ENCODE results near the gene HOXD12. TPM values are rescaled to one million over a fixed set of nuclear protein-coding genes. Genes with fewer than 3 reads are reported as not detected.

HOXD12 gene
- total RNA-seq, 1 donor from 2014 or later = not detected

DNA sequence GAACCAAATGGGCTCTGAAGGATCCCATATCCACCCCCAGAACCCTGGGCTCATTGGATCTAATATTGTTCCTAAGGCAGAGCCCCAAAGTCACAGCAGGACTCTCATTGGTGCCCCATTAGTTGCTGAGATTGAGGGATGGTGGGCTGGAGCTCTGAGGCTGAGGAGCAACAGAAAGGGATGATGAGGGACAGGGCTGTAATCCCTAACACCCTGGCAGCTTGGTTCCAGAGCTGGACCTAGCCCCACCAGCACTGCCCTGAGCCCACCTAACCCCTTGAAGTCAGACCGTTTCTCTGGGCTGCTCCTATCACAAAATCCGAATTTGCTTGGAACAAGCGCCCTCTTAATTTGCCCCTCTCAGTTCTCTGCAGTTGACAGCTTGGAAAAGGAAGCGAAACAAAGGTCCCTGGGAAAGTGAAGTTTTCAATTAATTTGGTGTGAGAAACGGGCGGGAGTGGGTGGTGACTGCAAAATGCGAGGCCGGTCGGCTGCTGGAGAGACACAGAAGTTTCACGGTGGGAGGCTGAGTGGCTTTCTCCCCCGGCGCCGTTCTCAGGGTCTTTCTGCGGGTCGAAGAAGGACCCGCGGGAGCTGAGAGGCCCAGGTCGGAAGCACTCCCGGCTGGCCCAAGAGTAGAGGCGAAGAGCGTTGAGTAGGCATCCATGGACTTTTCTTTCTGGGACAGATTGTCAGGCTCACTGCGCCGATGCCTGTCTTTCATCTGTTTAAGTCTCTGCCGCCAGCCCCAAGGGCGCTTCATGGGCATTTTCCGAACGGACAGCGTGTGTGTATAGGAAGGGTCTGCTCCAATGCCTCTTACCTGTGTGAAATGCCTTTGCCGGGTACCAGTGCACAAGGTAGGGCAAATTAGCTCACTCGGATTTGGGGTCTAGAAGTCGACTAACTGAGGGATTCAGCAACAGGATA lies 8.0 kb upstream of the HOXD12 start:
- DNase-seq (ENCODE audit: low read depth) = no peak
- FAIRE-seq = no peak
- Histone ChIP-seq H3K27me3 (ENCODE audit: control insufficient read depth, insufficient read depth, low read length) (peaks cover 68% of the 10 kb centered on the region), H3K4me3 (ENCODE audit: low read depth, low read length) (no peak overlapping the region), H3K36me3 (ENCODE audit: control insufficient read depth, insufficient read depth, low read length) (no peaks in the 10 kb centered on the region)
- TF ChIP-seq, protein P1, sequence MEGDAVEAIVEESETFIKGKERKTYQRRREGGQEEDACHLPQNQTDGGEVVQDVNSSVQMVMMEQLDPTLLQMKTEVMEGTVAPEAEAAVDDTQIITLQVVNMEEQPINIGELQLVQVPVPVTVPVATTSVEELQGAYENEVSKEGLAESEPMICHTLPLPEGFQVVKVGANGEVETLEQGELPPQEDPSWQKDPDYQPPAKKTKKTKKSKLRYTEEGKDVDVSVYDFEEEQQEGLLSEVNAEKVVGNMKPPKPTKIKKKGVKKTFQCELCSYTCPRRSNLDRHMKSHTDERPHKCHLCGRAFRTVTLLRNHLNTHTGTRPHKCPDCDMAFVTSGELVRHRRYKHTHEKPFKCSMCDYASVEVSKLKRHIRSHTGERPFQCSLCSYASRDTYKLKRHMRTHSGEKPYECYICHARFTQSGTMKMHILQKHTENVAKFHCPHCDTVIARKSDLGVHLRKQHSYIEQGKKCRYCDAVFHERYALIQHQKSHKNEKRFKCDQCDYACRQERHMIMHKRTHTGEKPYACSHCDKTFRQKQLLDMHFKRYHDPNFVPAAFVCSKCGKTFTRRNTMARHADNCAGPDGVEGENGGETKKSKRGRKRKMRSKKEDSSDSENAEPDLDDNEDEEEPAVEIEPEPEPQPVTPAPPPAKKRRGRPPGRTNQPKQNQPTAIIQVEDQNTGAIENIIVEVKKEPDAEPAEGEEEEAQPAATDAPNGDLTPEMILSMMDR (IDR thresholded peaks at IDR 0.05; ENCODE audit: insufficient read depth, low read length, severe bottlenecking) = no peak

DNA sequence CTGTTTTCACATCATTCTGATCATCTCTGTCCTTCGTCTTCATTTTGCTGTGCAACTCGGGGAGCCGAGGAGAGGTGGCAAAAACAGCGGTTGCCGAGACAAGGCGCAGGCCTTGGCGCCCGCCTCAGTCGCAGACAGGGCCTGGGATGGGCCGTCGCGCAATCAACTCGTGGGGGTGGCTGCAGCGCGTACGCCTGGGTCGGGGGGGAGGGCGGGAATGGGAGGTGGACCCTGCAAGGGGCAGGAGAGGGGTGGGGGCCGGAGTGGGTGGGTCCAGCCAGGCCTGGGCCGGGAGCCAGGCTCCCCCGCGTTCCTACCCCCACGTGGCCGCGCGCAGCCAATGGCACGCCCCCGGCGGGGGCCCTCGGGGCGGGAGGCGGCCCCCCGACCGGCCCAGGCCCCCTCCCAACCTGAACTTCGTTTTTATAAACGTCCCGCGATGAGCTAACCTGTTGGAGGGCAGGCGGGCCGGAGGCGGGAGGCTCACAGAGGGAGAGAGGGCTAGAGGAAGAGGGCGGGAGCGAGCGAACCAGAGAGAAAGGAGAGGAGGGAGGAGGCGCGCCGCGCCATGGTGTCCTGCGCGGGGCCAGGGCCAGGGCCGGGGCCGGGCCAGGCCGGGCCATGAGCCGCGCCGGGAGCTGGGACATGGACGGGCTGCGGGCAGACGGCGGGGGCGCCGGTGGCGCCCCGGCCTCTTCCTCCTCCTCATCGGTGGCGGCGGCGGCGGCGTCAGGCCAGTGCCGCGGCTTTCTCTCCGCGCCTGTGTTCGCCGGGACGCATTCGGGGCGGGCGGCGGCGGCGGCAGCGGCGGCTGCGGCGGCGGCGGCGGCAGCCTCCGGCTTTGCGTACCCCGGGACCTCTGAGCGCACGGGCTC lies 7.1 kb upstream of the HOXD12 start, which contains the start of gene HOXD13:
TSS of gene HOXD13 (plus strand) at position 452 of the 875 bp plus-strand sequence. CDS start at position 622, 170 bp downstream.
- Histone ChIP-seq H3K4me3 (ENCODE audit: low read depth, low read length) (no peak within 1 kb of the TSS), H3K27me3 (ENCODE audit: control insufficient read depth, insufficient read depth, low read length) (peaks cover 72% of the 10 kb centered on the region), H3K36me3 (ENCODE audit: control insufficient read depth, insufficient read depth, low read length) (no peaks in the 10 kb centered on the region)
- no peak for FAIRE-seq
- TF ChIP-seq, protein P1 (IDR thresholded peaks at IDR 0.05; ENCODE audit: insufficient read depth, low read length, severe bottlenecking) = no peak
- DNase-seq (ENCODE audit: low read depth) = no peak

GRCh38 chr2:176093145-176093897 lies 6.3 kb upstream of the HOXD12 start:
- FAIRE-seq (no peak), DNase-seq (ENCODE audit: low read depth) (no peak)
- Histone ChIP-seq H3K36me3 (ENCODE audit: control insufficient read depth, insufficient read depth, low read length) (no peaks in the 10 kb centered on the region), H3K4me3 (ENCODE audit: low read depth, low read length) (no peak overlapping the region), H3K27me3 (ENCODE audit: control insufficient read depth, insufficient read depth, low read length) (peaks cover 72% of the 10 kb centered on the region)
- TF ChIP-seq, protein P1 (IDR thresholded peaks at IDR 0.05; ENCODE audit: insufficient read depth, low read length, severe bottlenecking) = no peak

- FAIRE-seq = no peak
- H3K27me3 ChIP-seq (ENCODE audit: control insufficient read depth, insufficient read depth, low read length) = peaks cover 71% of the 10 kb centered on the region
Observed at GRCh38 chr2:176093898-176094249, 5.7 kb upstream of the HOXD12 start.

DNA sequence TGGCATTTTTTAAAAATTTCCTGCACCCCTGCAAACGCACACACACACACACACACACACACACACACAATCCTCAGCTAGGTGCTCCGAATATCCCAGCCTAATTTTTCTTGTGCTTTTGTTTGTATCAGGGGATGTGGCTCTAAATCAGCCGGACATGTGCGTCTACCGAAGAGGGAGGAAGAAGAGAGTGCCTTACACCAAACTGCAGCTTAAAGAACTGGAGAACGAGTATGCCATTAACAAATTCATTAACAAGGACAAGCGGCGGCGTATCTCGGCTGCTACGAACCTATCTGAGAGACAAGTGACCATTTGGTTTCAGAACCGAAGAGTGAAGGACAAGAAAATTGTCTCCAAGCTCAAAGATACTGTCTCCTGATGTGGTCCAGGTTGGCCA lies 5.2 kb upstream of the HOXD12 start:
- no peak overlapping the region for H3K4me3 ChIP-seq (ENCODE audit: low read depth, low read length)
- TF ChIP-seq, protein P1 (IDR thresholded peaks at IDR 0.05; ENCODE audit: insufficient read depth, low read length, severe bottlenecking) = no peak
- DNase-seq (ENCODE audit: low read depth) = no peak
- H3K27me3 ChIP-seq (ENCODE audit: control insufficient read depth, insufficient read depth, low read length) = peaks cover 73% of the 10 kb centered on the region
- no peak for FAIRE-seq
- no peaks in the 10 kb centered on the region for H3K36me3 ChIP-seq (ENCODE audit: control insufficient read depth, insufficient read depth, low read length)

More at GRCh38 chr2:176093898-176094249, 5.7 kb upstream of the HOXD12 start:
- no peak overlapping the region for H3K4me3 ChIP-seq (ENCODE audit: low read depth, low read length)
- TF ChIP-seq, protein P1 (IDR thresholded peaks at IDR 0.05; ENCODE audit: insufficient read depth, low read length, severe bottlenecking) = no peak
- DNase-seq (ENCODE audit: low read depth) = no peak
- H3K36me3 ChIP-seq (ENCODE audit: control insufficient read depth, insufficient read depth, low read length) = no peaks in the 10 kb centered on the region
